Left renal cortex interstitium (tissue), 4 donors: ENCODE measurements around the gene TNFRSF8. TPM values are rescaled to one million over a fixed set of nuclear protein-coding genes. Genes with fewer than 3 reads are reported as not detected.
"Not testable (repeated sequence)": the region's sequence is repeated elsewhere in the genome, so short reads cannot be mapped to it uniquely, and the experiment has no call there.

Experiments used
- DNase-seq, 4 donors: peaks; one replicate each; pipeline ENCODE4 v3.0.0-alpha.2; 2013; ENCODE audit warnings: low read depth in 4 of 4, low spot score in 2 of 4, missing footprints in 1 of 4
- polyA plus RNA-seq, 4 donors: library from polyadenylated mRNA; unstranded; fragments of 120-200 nt; gene quantifications; one replicate each; pipeline ENCODE4 v1.2.1, GENCODE V29; 2013; ENCODE audit not compliant: insufficient read length in 4 of 4

Gene TNFRSF8
- under 1 TPM; 0.28 to 0.92 (median 0.66) TPM for polyA plus RNA-seq

DNA sequence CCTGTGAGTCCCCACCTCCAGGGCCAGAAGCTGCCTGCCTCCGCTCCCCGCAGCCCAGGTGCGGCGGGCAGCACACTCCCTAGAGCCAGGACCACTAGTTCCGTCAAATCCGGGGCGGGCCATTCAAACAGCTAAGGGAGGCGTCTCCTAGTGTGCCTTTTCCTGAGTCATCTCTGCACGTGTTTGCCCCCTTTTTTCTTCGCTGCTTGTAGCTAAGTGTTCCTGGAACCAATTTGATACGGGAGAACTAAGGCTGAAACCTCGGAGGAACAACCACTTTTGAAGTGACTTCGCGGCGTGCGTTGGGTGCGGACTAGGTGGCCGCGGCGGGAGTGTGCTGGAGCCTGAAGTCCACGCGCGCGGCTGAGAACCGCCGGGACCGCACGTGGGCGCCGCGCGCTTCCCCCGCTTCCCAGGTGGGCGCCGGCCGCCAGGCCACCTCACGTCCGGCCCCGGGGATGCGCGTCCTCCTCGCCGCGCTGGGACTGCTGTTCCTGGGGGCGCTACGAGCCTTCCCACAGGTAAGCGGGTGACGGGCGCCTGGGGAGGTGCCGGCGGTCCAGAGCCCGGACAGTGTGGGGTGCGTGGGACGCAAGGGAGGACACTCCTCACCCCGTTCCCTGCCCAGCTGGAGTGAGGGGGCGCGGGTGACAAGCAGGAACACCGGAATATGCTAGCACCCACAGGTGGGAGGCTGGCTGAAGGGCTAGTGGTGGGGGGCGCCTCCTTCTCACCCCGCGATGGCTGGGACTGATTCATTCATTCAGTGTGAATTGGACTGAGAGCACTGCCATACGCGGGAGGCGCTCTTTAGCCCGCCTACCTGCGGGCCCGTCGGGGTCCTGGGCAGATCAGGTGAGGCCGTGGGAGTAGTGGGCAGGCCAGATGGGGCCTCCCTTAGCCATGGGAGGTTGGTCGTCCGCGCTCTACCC, at the start of gene TNFRSF8:
TSS of gene TNFRSF8 (plus strand) at position 163 of the 932 bp plus-strand sequence. CDS start at position 459, 296 bp downstream.
- DNase-seq = no peak

DNA sequence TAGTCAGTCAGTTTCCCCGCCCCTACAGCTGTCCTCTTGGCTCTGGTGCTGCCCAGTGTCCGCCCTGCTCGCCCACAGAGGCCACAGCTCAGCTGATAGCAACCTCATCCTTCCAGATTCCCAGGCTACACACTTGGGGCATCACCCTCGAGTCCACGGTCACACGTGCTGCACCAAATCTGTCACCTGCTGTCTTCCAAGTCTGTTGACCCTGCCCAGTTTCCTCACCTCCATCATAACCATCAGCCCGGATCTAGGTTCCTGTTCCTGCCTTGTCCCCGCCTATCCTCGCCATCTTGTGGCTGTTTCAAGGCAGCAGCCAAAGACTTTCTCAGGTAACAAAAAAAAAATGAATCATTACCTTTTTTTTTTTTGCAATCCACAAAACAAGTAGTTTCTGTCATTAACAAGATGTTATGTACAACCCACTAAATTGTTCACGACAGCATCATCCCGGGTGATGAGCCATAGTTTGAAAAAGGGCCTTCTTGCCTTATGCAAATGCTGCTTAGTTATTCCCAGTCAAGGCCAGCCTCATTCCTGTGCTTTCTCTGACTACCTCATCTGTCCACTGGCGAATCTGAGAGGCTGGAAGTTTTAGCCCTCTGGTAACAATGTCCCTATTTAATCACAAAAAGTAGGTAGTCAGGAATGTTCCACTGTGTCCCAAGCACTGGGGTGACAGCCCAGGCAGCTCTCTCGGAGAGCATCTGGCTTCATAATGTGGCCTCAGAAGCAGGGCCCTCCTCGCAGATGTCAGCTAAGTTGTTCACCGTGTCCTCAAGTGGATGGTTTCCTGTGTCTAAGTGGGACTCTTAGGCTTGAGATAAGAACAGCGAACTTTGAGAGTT, 48.7 kb upstream of the TNFRSF8 start:
- no peak for DNase-seq

DNA sequence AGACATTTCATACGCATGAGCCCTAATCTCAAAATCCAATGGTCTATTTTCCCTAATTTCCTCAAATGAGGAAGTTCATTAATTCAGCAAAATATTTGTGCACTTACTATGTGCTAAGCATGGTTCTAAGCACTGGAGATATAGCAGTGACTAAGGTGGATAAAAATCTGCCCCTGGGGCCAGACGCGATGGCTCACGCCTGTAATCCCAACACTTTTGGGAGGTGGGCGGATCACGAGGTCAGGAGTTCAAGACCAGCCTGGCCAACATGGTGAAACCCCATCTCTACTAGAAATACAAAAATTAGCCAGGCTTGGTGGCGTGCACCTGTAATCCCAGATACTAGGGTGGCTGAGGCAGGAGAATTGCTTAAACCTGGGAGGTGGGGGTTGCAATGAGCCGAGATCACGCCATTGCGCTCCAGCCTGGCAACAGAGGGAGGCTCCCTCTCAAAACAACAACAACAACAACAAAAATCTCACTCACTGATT, 48.1 kb upstream of the TNFRSF8 start:
- DNase-seq = no peak

DNA sequence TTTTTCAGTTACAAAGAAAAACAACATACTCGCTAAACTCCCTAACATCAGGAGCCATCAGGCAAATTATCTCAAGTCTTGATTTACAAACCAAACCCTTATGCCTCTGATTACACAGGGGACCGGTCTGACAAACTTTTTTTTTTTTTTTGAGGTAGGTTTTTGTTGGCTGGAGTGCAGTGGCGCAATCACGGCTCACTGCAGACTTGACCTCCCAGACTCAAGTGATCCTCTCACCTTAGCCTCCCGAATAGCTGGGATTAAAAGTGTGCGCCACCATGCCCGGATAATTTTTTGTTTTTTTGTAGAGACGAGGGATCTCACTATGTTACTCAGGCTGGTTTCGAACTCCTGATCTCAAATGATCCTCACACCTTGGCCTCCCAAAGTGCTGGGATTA, 47.6 kb upstream of the TNFRSF8 start:
- no peak for DNase-seq

GRCh38 chr1:12016182-12016581, 46.9 kb upstream of the TNFRSF8 start:
- no peak for DNase-seq

- DNase-seq = no peak
These were observed 43.1 kb upstream of the TNFRSF8 start for GRCh38 chr1:12019858-12020509.

DNA sequence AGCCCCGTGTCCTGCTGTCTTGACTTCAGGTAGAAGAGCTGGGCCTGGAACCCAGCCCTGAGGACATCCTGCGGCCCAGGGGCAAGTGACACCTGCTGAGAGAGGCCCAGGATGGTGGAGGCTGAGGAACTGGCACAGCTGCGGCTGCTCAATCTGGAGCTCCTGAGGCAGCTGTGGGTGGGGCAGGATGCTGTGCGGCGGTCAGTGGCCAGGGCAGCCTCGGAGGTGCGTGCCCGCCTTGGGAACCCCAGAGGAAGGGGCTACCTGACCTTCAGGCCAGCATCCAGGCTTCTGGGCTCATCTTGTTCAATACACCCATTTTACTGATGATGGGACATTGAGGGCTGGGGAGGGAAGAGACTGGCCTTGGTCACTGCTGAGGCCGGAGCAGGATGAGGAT, 41.5 kb upstream of the TNFRSF8 start:
- DNase-seq = no peak

GRCh38 chr1:12022036-12022435, 41.1 kb upstream of the TNFRSF8 start:
- DNase-seq = no peak

DNA sequence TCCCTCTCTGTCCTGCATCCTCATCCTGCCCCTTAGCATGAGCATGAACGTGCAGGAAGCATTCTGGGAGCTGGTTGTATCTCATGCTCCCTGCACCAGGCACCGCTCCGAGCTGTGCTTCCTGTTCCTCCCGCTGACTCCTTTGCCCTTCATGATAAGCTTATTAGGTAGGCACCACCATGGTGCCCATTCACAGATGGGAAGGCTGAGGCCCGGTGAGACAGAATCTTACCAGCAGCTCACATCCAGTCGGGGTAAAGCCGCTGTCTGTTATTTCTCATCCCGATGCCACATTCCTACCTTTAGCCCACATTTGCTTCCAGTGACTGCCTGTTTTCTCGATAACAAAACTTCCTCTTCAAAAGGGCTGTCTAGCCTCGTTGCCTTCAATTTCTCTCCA, 36.5 kb upstream of the TNFRSF8 start:
- no peak for DNase-seq

GRCh38 chr1:12028248-12028647, 34.9 kb upstream of the TNFRSF8 start:
- DNase-seq = no peak

DNA sequence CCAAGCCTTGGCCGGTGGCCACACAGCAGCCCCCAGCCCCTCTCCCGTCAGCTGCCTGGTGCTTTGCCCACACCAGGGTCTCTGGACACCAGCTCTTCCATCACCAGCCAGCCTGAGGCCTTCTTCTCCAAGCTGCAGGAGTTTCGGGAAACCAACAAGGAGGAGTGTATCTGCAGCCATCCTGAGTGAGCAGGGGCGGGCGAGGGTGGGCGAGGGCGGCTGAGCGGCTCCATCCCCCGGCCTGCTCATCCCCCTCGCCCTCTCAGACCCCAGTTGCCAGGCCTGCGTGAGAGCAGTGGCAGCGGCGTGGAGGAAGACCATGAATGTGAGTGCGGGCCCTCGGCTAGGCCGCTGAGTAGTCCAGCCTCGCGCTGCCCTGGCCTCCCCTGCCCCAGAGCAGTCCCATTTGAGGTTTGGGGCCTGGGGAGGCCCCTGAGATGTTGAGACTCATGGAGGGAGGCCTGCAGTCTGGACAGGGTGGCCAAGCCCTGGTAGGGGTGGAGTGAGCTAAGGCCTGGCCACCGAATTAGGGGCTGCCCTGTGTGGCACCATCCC, 34.1 kb upstream of the TNFRSF8 start:
- no peak for DNase-seq

DNA sequence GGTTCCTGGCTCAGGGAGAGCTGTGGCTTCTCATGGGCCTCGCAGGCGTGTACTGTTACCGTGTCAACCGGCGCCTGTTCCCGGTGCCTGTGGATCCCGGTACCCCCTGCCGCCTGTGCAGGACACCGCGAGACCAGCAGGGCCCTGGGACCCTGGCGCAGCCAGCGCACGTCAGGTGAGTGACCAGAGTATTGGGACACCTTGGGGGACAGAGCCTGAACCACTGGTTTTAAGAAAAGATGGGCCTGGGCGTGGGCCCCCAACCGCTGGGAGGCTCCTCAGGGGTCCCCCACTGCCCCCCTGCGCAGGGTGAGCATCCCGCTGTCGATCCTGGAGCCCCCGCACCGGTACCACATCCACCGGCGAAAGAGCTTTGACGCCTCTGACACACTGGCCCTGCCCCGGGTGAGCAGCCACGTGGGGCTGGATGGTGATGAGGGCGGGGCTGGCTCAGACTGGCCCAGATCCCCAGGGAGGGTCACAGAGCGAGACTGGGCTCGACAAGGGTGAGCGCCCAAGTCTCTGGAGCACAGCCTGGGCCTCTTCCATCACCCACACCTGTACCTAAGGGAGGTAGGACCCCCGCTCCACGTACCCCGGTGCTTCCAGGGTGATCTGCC, 33.3 kb upstream of the TNFRSF8 start:
- no peak for DNase-seq

- DNase-seq = no peak
These were observed 31.8 kb upstream of the TNFRSF8 start for GRCh38 chr1:12031039-12031980.

DNA sequence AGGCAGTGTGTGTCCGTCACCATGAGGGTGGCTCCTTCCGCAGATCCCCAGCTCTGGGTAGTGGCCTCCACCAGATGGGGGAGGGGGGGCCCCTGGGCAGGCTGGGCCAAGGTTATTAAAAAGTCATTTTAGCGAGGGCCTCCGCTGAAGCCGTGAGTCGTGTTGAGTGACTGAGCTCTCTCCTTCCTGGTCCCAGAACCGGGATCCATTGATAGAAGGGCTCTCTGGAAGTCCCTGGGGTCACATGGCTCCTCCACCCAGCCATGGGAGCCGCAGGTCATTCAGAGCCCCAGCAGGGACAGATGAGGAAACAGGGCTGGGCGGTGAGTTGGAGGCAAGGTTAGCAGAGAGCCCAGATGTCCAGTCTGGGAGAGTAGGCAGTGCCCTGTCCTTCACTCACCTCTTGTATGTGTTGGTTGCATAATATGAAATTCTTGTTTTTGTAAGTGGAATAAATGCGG, 30.9 kb upstream of the TNFRSF8 start:
- DNase-seq = no peak

DNA sequence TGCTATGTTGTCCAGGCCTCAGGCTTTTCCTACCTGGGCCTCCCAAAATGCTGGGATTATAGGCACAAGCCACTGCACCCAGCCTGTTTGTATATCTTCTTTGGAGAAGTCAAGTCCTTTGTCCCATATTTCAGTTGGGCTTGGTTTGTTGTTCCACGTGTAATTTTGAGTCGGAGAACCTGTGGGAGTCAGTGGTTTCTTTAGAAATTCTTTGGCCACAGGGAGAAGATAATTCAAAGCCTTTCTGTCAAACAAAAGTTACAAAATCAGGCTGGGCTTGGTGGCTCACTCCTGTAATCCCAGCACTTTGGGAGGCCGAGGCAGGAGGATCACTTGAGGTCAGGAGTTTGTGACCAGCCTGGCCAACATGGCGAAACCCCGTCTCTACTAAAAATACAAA, 29.7 kb upstream of the TNFRSF8 start:
- not testable (repeated sequence) for DNase-seq

DNA sequence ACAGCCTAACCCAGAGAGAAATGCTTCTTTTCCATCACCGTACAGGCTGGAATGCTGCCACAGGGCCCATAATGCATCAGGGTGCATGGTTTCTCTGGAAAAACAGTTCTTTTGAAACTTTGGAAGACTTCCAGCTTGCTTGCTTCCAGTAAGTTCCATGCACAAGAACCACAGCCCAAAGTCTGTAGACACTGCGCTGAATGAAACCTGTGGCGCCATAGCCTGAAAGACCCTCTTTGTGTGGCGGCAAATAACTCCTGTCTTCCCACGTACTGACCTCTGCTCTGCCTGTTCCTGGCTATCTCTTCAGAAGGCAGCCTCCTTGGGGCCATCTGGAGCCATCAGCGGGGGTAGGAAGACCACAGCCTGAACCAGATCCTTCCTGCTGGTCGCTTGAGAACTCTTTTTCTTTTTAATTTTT, 28.7 kb upstream of the TNFRSF8 start:
- no peak for DNase-seq

DNA sequence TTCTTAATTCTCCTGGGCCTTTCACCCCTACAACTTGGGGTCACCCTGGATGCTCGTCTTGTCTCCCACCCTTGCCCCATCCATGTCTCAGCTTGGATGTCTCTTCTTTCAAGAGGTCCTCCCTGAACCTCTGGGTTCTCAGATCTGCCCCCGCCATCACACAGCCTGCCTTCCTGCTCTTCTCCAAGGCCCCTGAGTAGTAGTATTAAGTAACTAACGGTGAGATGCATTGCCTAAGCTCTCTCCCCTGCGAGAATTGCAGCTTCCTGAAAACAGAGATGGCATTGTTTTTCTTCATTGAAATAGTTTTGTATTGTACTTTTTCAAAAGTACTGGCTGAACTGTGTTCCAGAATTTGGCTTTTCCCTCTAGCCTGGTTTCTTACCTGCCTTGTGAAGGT, 27.8 kb upstream of the TNFRSF8 start:
- no peak for DNase-seq

- DNase-seq = no peak
These were observed 25.4 kb upstream of the TNFRSF8 start for GRCh38 chr1:12037486-12038355.
